Lower leg skin (tissue), 3 donors: ENCODE data around the gene STOML1.

Experiments used
- POLR2A ChIP-seq, 2 donors: fragments of 450-650 bp; IDR thresholded peaks; one replicate each; pipeline ENCODE4 v1.6.1; 2016 to 2017; ENCODE audit warnings: antibody characterized with exemption in 2 of 2, mild to moderate bottlenecking in 1 of 2, moderate library complexity in 1 of 2
- TF ChIP-seq, protein P1 (sequence below), 3 donors: fragments of 450-650 bp; IDR thresholded peaks; one replicate each; pipeline ENCODE4 v1.5.1; 2016; ENCODE audit warnings: antibody characterized with exemption in 3 of 3, mild to moderate bottlenecking in 3 of 3, moderate library complexity in 2 of 3

DNA sequence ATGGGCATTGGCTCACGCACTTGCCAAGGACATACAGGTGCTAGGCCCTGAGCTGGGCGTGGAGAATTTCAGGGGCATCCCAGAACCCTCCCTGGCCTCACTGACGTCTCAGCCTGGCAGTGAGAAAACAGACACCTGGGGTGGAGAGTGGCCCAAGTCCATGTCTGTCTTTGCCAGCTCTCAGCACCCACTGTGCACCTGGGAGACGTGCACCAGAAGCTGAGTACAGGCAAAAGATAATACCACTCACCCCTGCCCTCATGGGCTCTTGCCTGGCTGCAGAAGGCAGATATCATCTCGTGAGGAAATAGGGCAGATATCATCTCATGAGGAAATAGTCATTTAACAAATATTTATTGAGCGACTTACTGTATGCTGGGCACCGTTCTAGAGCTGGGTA, 57.8 kb downstream of the STOML1 start:
- TF ChIP-seq, protein P1, sequence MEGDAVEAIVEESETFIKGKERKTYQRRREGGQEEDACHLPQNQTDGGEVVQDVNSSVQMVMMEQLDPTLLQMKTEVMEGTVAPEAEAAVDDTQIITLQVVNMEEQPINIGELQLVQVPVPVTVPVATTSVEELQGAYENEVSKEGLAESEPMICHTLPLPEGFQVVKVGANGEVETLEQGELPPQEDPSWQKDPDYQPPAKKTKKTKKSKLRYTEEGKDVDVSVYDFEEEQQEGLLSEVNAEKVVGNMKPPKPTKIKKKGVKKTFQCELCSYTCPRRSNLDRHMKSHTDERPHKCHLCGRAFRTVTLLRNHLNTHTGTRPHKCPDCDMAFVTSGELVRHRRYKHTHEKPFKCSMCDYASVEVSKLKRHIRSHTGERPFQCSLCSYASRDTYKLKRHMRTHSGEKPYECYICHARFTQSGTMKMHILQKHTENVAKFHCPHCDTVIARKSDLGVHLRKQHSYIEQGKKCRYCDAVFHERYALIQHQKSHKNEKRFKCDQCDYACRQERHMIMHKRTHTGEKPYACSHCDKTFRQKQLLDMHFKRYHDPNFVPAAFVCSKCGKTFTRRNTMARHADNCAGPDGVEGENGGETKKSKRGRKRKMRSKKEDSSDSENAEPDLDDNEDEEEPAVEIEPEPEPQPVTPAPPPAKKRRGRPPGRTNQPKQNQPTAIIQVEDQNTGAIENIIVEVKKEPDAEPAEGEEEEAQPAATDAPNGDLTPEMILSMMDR (IDR thresholded peaks at IDR 0.05) = no peak
- TF ChIP-seq POLR2A (IDR thresholded peaks at IDR 0.05) = no peak
